ENCODE measurements around the gene AGXT2.

AGXT2 gene

DNA sequence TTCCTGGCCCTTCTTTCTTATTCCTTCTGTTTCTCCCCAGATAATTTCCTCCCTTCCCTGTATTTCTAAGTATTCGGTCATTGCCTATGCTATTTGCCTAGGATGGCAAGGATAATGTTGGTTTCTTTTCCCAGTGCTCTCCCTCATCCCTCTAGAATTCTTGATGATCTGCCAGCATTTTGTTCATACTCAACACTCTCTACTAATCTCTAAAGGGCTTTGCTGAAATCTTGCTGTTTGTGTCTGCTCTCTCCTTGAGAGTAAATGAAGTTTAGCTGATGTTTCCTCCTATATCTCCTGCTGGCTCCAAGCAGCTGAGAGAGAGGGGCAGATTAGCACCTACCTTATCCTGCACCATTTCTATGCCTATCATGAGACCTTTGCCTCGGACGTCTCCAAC, 38.1 kb downstream of the AGXT2 start:
- H3K4me2 ChIP-seq (ENCODE audit: low read depth, low read length) = no peak overlapping the region
- H3K4me1 ChIP-seq (ENCODE audit: low read length) = no peaks in the 10 kb centered on the region
- H3K79me2 ChIP-seq (ENCODE audit: low read length) = no peaks in the 10 kb centered on the region
- no peak overlapping the region for H3K9ac ChIP-seq (ENCODE audit: low read length)
- H2AFZ ChIP-seq (ENCODE audit: low read length) = no peak overlapping the region
- DNase-seq = no peak
- no peaks in the 10 kb centered on the region for H3F3A ChIP-seq (ENCODE audit: insufficient read depth, low read length)
- no peaks in the 10 kb centered on the region for H3K9me2 ChIP-seq (replicated peaks; ENCODE audit: insufficient read depth, low read length)
- TF ChIP-seq, protein P1, sequence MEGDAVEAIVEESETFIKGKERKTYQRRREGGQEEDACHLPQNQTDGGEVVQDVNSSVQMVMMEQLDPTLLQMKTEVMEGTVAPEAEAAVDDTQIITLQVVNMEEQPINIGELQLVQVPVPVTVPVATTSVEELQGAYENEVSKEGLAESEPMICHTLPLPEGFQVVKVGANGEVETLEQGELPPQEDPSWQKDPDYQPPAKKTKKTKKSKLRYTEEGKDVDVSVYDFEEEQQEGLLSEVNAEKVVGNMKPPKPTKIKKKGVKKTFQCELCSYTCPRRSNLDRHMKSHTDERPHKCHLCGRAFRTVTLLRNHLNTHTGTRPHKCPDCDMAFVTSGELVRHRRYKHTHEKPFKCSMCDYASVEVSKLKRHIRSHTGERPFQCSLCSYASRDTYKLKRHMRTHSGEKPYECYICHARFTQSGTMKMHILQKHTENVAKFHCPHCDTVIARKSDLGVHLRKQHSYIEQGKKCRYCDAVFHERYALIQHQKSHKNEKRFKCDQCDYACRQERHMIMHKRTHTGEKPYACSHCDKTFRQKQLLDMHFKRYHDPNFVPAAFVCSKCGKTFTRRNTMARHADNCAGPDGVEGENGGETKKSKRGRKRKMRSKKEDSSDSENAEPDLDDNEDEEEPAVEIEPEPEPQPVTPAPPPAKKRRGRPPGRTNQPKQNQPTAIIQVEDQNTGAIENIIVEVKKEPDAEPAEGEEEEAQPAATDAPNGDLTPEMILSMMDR (IDR thresholded peaks at IDR 0.05; ENCODE audit: low read length) = no peak
- TF ChIP-seq EZH2 (optimal IDR thresholded peaks at IDR 0.05; ENCODE audit: low read depth, low read length) = no peak
- no peak for TF ChIP-seq EZH2phosphoT487 (IDR thresholded peaks at IDR 0.05; ENCODE audit: low read length)
- H3K9me3 ChIP-seq (replicated peaks; ENCODE audit: insufficient read depth, low read length) = no peaks in the 10 kb centered on the region
- no peaks in the 10 kb centered on the region for H3K27me3 ChIP-seq (replicated peaks; ENCODE audit: insufficient read depth, low read length)
- H4K20me1 ChIP-seq (ENCODE audit: insufficient read depth, low read length) = no peaks in the 10 kb centered on the region
- no peaks in the 10 kb centered on the region for H3K36me3 ChIP-seq (replicated peaks; ENCODE audit: insufficient read depth, low read length)
- H3K4me3 ChIP-seq (ENCODE audit: low read length) = no peak overlapping the region
- H3K27ac ChIP-seq (ENCODE audit: low read length) = no peak overlapping the region

DNA sequence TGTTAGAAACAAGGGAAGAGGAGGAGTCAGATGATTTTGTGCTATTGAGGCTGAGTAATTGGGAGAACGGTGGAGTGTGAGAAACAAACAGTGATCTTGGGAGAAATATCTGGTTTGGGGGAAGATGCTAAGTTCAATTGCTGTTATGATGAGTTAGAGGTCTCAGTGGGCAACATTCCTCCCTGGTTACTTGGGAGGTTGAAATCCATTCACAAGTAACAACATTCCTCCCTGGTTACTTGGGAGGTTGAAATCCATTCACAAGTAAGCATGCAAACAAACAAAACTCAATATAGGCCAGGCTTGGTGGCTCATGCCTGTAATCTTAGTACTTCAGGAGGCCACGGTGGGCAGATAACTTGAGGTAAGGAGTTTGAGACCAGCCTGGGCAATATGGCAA, 38.7 kb downstream of the AGXT2 start:
- Histone ChIP-seq H3K4me3 (ENCODE audit: low read length) (no peak overlapping the region), H3K9me3 (replicated peaks; ENCODE audit: insufficient read depth, low read length) (no peaks in the 10 kb centered on the region), H3K9me2 (replicated peaks; ENCODE audit: insufficient read depth, low read length) (no peaks in the 10 kb centered on the region), H3K27me3 (replicated peaks; ENCODE audit: insufficient read depth, low read length) (no peaks in the 10 kb centered on the region), H3F3A (ENCODE audit: insufficient read depth, low read length) (no peaks in the 10 kb centered on the region), H3K4me1 (ENCODE audit: low read length) (no peaks in the 10 kb centered on the region), H3K9ac (ENCODE audit: low read length) (no peak overlapping the region), H2AFZ (ENCODE audit: low read length) (no peak overlapping the region), H3K36me3 (replicated peaks; ENCODE audit: insufficient read depth, low read length) (no peaks in the 10 kb centered on the region), H3K27ac (ENCODE audit: low read length) (no peak overlapping the region), H3K4me2 (ENCODE audit: low read depth, low read length) (no peak overlapping the region), H3K79me2 (ENCODE audit: low read length) (no peaks in the 10 kb centered on the region), H4K20me1 (ENCODE audit: insufficient read depth, low read length) (no peaks in the 10 kb centered on the region)
- no peak for DNase-seq
- TF ChIP-seq, protein P1 (IDR thresholded peaks at IDR 0.05; ENCODE audit: low read length) = no peak
- no peak for TF ChIP-seq EZH2phosphoT487 (IDR thresholded peaks at IDR 0.05; ENCODE audit: low read length)
- TF ChIP-seq EZH2 (optimal IDR thresholded peaks at IDR 0.05; ENCODE audit: low read depth, low read length) = no peak

DNA sequence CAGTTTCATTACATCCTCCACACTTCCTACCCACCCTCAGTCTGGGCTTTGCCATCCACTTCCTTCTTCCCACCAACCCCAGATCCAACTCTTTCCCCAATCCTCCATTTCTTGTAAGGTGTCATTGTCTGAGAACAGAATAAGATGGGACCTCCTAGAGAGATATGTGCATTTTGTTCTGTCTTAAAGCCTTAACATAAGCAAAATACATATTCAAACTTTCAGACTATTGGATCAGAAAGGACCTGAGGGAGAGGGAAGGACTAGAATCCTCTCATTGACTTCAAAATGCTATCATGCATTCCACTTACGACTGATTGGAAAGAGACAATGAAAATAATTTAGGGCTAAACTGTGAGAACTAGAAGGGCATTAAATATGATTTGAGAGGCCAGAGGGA, 43.0 kb downstream of the AGXT2 start:
- no peak for DNase-seq
- no peak overlapping the region for H3K4me2 ChIP-seq (ENCODE audit: low read depth, low read length)
- no peak overlapping the region for H3K9ac ChIP-seq (ENCODE audit: low read length)
- no peak overlapping the region for H2AFZ ChIP-seq (ENCODE audit: low read length)
- H3K9me2 ChIP-seq (replicated peaks; ENCODE audit: insufficient read depth, low read length) = no peaks in the 10 kb centered on the region
- H4K20me1 ChIP-seq (ENCODE audit: insufficient read depth, low read length) = no peaks in the 10 kb centered on the region
- H3K27ac ChIP-seq (ENCODE audit: low read length) = no peak overlapping the region
- no peaks in the 10 kb centered on the region for H3F3A ChIP-seq (ENCODE audit: insufficient read depth, low read length)
- peaks cover 12% of the 10 kb centered on the region; the same call in 1 of the 2 replicates for H3K4me1 ChIP-seq (ENCODE audit: low read length)
- H3K79me2 ChIP-seq (ENCODE audit: low read length) = no peaks in the 10 kb centered on the region
- H3K27me3 ChIP-seq (replicated peaks; ENCODE audit: insufficient read depth, low read length) = no peaks in the 10 kb centered on the region
- H3K4me3 ChIP-seq (ENCODE audit: low read length) = no peak overlapping the region
- no peaks in the 10 kb centered on the region for H3K9me3 ChIP-seq (replicated peaks; ENCODE audit: insufficient read depth, low read length)
- no peaks in the 10 kb centered on the region for H3K36me3 ChIP-seq (replicated peaks; ENCODE audit: insufficient read depth, low read length)
- TF ChIP-seq EZH2 (optimal IDR thresholded peaks at IDR 0.05; ENCODE audit: low read depth, low read length) = no peak
- TF ChIP-seq EZH2phosphoT487 (IDR thresholded peaks at IDR 0.05; ENCODE audit: low read length) = no peak
- TF ChIP-seq, protein P1 (IDR thresholded peaks at IDR 0.05; ENCODE audit: low read length) = no peak

Measured in MM.1S (cell line).